Heart left ventricle (tissue), 13 donors: ENCODE data around the gene NOTCH3.

ENCODE experiments used
- CTCF ChIP-seq, 12 donors: fragments of 200-600 bp; sonication (generic) in 4 of 12; IDR thresholded peaks; one replicate each; pipeline versions ENCODE4 v1.5.0 to v1.8.0; 2018 to 2022; ENCODE audit warnings: antibody characterized with exemption in 12 of 12, mild to moderate bottlenecking in 5 of 12
- POLR2A ChIP-seq, 2 donors: fragments of 450-650 bp; IDR thresholded peaks; one replicate each; pipeline ENCODE4 v1.6.1; 2017; ENCODE audit warnings: antibody characterized with exemption in 2 of 2, mild to moderate bottlenecking in 2 of 2, moderate library complexity in 2 of 2
- donor health status: ischemic (EF 13 %, LVEDD 7.1; RV severe dilation, severe dysfunction).
- donor health status: DM: no; HTN: yes; CAD: no.
- donor health status: DM: no; HTN: no; CAD: no.
- donor health status: ischemic (EF 25% LVEDD 6.9; RV normal size, moderate dysfunction).
- donor health status: ischemic (EF 25% LVEDD 5.7; RV mildly dilated, moderate dysfunction).
- donor health status: ischemic (EF 35%, LVEDD 5.7; RV mildly dilated, moderate dysfunction).
- donor health status: nonischemic (EF 11% LVEDD 7.7; RV severe dilation, severe dysfunction).
- donor health status: DM: yes; HTN: yes; CAD: no.
- donor health status: PGD.
- donor health status: ischemic (EF 29% LVEDD 5.4; RV normal size, mild dysfunction).
- donor health status: nonischemic (EF 23%, LVEDD 6.1; RV moderate dilation, normal function).

- TF ChIP-seq CTCF (IDR thresholded peaks at IDR 0.05) (no peak), POLR2A (IDR thresholded peaks at IDR 0.05) (no peak)
Measured at GRCh38 chr19:15112385-15112784, 88.4 kb downstream of the NOTCH3 start.
